GM10847 (cell line): ENCODE results near the gene ARHGEF28.

Experiments
- POLR2A ChIP-seq: IDR thresholded peaks from 2 replicates; pipeline ENCODE4 v1.6.1; 2011; ENCODE audit not compliant: insufficient read length; ENCODE audit errors: extremely low read depth

ARHGEF28 gene

GRCh38 chr5:73729329-73729728 lies 103.3 kb downstream of the ARHGEF28 start:
- no peak for TF ChIP-seq POLR2A

DNA sequence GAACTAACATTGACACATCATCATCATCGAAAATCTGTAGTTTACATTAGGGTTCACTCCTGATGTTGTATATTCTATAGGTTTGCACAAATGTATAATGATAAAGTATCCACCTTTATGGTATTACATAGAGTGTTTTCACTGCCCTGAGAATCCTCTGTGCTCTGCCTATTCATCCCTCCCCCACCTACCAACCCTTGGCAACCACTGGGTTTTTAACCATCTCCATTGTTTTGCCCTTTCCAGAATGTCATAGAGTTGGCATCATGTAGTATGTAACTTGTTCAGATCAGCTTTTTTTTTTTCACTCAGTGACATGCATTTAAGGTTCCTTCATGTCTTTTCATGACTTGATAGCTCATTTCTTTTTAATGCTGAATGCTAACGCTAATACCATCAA lies 106.0 kb downstream of the ARHGEF28 start:
- no peak for TF ChIP-seq POLR2A

DNA sequence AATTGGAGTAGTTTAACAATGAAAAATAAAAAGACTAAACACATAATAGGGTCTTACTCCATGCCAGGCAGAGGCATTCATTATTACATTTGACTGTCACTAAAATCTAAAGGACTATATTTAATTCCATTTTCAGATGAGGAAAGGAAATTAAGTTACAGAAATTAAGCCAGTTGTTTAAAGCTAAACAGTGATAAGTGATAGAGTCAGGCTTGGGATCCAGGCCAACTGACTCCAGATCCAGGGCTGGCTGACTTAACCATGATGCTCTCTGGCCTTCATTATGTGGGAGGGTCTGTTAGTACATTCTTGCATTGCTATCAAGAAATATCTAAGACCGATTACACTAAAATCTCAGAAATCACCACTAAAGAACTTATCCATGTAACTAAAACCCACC lies 107.2 kb downstream of the ARHGEF28 start:
- TF ChIP-seq POLR2A, result no peak

- no peak for TF ChIP-seq POLR2A
Observed at GRCh38 chr5:73735032-73735734, 109.2 kb downstream of the ARHGEF28 start.

- no peak for TF ChIP-seq POLR2A
Observed at GRCh38 chr5:73739650-73740049, 113.7 kb downstream of the ARHGEF28 start.

- no peak for TF ChIP-seq POLR2A
Observed at GRCh38 chr5:73740274-73740790, 114.3 kb downstream of the ARHGEF28 start.

DNA sequence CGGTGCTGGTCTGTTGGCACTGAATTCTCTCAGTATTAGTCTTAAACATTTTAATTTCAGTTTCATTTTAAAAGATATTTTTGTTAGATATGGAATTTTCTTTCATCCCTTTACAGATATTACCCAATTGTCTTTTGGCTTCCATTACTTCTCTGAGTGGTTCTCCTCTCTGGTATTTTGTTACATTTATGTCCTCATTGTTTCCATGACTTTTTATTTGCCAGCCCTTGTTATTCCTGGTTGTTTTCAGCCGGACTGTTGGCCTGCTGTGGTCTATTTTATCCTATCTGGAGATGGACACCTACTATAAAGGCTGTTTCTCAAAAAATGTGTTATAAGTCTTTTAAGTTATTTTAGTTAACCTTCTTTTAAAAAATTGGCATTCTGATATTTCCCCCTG lies 117.2 kb downstream of the ARHGEF28 start:
- TF ChIP-seq POLR2A, result no peak

GRCh38 chr5:73745836-73746235 lies 119.8 kb downstream of the ARHGEF28 start:
- TF ChIP-seq POLR2A, result no peak

GRCh38 chr5:73746608-73747007 lies 120.6 kb downstream of the ARHGEF28 start:
- no peak for TF ChIP-seq POLR2A

- TF ChIP-seq POLR2A, result no peak
Observed at GRCh38 chr5:73747696-73748380, 121.8 kb downstream of the ARHGEF28 start.

DNA sequence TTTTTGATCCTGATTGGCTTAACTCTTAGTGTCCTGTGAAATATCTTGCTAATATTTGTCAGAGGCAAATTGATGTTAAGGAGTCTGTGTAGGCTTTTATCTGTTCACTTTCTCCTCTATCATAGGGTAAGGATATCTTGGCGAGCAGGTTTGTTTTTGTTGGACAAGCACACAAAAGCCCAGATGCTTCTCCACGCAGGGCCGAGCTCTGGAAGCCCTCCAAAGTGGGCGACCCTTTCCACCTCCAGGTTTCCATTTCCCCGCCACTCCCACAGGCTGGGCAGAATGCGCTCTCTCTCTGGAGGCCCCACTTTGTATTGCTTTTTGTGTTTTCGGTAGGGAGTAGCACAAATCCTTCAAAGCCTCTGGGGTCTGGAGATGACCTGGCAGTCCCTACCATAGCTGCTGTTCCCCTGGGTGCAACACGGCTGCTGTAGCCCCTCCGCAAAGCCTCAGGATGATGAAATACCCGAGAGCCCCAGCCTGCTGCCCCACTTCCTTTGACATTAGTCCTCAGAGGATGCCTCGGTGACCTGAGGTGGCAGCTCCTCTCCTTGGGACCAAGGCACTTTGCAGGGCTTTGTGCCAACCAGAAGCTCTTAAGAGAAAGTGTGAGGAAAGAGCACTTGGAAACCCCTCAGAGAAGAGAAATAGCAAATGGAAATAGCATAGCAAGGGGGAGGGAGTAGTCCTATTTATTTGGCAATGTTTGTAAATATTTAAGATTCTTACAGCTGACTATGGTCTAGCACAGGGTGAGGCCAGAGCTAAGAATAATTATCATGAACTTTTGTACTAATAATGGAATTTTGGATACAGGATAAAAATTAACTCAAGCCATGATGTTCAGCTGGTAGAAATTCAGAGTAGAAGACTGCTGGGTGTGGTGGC lies 122.8 kb downstream of the ARHGEF28 start:
- TF ChIP-seq POLR2A, result no peak

DNA sequence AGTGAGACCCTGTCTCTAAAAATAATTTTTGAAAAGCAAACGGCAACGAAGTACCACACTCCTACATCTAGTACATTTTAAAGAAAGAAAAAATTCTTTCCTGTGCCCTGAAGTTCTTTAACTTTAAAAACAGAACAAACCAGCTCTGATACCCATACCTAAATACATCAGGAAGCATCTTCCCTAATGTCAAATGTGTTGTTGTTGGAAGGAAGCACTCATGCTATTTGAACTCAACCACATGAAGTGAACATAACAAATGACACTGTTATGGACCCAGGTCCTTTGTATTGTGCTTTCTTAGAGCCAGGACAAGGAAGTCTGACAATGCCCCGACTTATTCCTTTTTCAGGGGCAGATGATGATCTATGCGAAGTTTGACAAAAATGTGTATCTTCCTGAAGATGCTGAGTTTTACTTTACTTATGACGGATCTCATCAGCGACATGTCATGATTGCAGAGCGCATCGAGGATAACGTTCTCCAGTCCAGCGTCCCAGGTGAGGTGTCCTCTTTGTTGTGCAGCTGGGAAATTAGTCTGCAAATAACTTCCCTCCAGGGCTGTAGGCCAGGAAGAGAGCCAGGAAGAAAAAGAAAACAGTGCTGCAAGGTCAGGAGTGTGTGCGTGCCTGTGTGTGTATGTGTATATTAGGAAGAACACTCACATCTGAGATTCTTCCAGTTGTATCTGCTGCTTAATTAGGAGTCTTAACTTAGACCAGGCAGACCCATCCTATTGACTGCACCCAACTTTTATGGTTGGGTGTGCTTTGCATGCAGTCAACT lies 123.7 kb downstream of the ARHGEF28 start:
- TF ChIP-seq POLR2A, result no peak

DNA sequence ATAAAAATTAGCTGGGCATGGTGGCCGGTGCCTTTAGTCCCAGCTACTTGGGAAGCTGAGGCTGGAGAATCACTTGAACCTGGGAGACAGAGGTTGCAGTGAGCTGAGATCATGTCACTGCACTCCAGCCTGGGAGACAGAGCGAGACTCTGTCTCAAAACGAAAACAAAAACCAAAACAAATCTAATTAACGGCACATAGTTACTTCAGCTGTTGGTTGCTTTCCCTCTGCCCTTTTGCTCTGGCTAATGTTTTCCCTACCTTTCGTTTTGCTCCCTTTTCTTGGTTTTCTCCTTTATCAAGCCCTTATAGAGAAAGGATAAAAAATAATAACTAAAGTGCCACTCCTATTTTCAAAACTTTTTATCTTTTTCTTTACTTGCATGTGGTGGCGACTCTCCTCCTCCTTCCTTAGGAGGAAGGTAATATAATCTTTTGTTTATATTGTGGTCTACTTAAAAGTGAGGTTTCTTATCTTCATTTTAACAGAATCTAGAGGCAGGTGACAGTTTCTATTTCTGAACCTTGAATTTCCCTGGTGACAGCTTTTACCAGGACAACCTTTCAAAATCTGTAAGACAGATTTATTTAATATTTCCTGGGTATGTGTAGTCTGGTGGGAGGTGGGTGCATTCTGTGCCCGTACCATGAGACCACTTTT lies 125.4 kb downstream of the ARHGEF28 start:
- no peak for TF ChIP-seq POLR2A

- TF ChIP-seq POLR2A, result no peak
Observed at GRCh38 chr5:73754254-73754653, 128.3 kb downstream of the ARHGEF28 start.
